DOHH2 (cell line): ENCODE measurements around the gene SPINK6.

Experiments used
- H3F3A ChIP-seq: fragments of 200-600 bp; sonication (generic), shearing (Covaris generic); 2 replicates; pipeline ENCODE4 v1.6.0; 2016; ENCODE audit warnings: antibody characterized with exemption, mild to moderate bottlenecking; ENCODE audit not compliant: control insufficient read depth, insufficient read depth
- H3K27ac ChIP-seq: fragments of 200-600 bp; sonication (generic); 2 replicates; pipeline ENCODE4 v1.5.1; 2014; ENCODE audit warnings: low read depth, mild to moderate bottlenecking, low read length, moderate library complexity
- H3K27me3 ChIP-seq: fragments of 200-600 bp; sonication (generic); 2 replicates; pipeline ENCODE4 v1.6.1; 2014; ENCODE audit warnings: mild to moderate bottlenecking, low read length, mixed read lengths; ENCODE audit not compliant: control insufficient read depth
- H3K36me3 ChIP-seq: fragments of 200-600 bp; sonication (generic); 2 replicates; pipeline ENCODE4 v1.6.1; 2014; ENCODE audit warnings: mild to moderate bottlenecking, low read length, moderate library complexity, mixed read lengths; ENCODE audit not compliant: control insufficient read depth
- H3K4me1 ChIP-seq: fragments of 200-600 bp; sonication (generic); 2 replicates; pipeline ENCODE4 v1.6.1; 2014; ENCODE audit warnings: mild to moderate bottlenecking, low read length, mixed read lengths; ENCODE audit not compliant: control insufficient read depth
- H3K4me2 ChIP-seq: fragments of 200-600 bp; sonication (generic); 2 replicates; pipeline ENCODE4 v1.6.0; 2014; ENCODE audit warnings: mild to moderate bottlenecking, low read length, moderate library complexity
- H3K4me3 ChIP-seq: fragments of 200-600 bp; sonication (generic); 2 replicates; pipeline ENCODE4 v1.5.1; 2014; ENCODE audit warnings: mild to moderate bottlenecking, low read length, mixed read lengths
- H3K79me2 ChIP-seq: fragments of 200-600 bp; sonication (generic); 2 replicates; pipeline ENCODE4 v1.6.1; 2014; ENCODE audit warnings: mild to moderate bottlenecking, low read length, mixed read lengths; ENCODE audit not compliant: control insufficient read depth
- H3K9me2 ChIP-seq: fragments of 200-600 bp; sonication (generic); replicated peaks from 2 replicates; pipeline ENCODE4 v1.6.1; 2014; ENCODE audit warnings: mild to moderate bottlenecking, low read length, mixed read lengths; ENCODE audit not compliant: control insufficient read depth
- H3K9me3 ChIP-seq: fragments of 200-600 bp; sonication (generic); 2 replicates; pipeline ENCODE4 v1.6.1; 2014; ENCODE audit warnings: antibody characterized with exemption, low read length, mixed read lengths; ENCODE audit not compliant: control insufficient read depth, insufficient read depth
- H4K20me1 ChIP-seq: fragments of 200-600 bp; sonication (generic); 2 replicates; pipeline ENCODE4 v1.6.0; 2014; ENCODE audit warnings: low read depth, mild to moderate bottlenecking, antibody characterized with exemption, low read length, moderate library complexity; ENCODE audit not compliant: control insufficient read depth, insufficient read depth
- EZH2phosphoT487 ChIP-seq: fragments of 200-600 bp; sonication (generic); IDR thresholded peaks from 2 replicates; pipeline ENCODE4 v1.6.1; 2017; ENCODE audit warnings: borderline replicate concordance, mild to moderate bottlenecking, antibody characterized with exemption, low read length, moderate library complexity, mixed read lengths
- TF ChIP-seq, protein P1 (sequence below): fragments of 200-600 bp; sonication (generic); IDR thresholded peaks from one replicate; pipeline ENCODE4 v1.5.1; 2014; ENCODE audit warnings: antibody characterized with exemption, mild to moderate bottlenecking, low read depth, low read length; ENCODE audit not compliant: poor library complexity, severe bottlenecking

Gene SPINK6

DNA sequence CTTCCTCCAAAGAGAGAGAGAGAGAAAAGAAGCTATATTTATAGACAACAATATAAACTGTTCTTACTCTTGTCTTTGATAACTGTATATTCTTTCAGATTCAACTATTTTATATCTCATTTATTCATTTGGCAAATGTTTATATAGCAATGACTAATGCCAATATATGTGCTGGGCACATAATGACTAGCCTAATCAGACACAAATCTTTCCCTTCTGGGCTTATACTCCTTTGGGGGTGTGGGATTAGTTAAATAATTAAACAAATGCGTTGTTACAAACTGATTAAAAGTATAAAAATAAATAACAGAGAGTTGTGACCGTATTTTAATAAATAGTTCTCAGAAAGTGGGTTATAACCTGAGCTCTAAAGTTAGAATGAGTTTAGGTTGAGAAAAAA is 30.5 kb upstream of the SPINK6 start:
- no peaks in the 10 kb centered on the region for H4K20me1 ChIP-seq
- no peak overlapping the region for H3K4me3 ChIP-seq
- no peaks in the 10 kb centered on the region for H3F3A ChIP-seq
- peaks cover 4% of the 10 kb centered on the region for H3K27me3 ChIP-seq
- H3K27ac ChIP-seq, result no peak overlapping the region
- H3K4me2 ChIP-seq, result no peak overlapping the region
- no peaks in the 10 kb centered on the region for H3K9me2 ChIP-seq
- TF ChIP-seq, protein P1, sequence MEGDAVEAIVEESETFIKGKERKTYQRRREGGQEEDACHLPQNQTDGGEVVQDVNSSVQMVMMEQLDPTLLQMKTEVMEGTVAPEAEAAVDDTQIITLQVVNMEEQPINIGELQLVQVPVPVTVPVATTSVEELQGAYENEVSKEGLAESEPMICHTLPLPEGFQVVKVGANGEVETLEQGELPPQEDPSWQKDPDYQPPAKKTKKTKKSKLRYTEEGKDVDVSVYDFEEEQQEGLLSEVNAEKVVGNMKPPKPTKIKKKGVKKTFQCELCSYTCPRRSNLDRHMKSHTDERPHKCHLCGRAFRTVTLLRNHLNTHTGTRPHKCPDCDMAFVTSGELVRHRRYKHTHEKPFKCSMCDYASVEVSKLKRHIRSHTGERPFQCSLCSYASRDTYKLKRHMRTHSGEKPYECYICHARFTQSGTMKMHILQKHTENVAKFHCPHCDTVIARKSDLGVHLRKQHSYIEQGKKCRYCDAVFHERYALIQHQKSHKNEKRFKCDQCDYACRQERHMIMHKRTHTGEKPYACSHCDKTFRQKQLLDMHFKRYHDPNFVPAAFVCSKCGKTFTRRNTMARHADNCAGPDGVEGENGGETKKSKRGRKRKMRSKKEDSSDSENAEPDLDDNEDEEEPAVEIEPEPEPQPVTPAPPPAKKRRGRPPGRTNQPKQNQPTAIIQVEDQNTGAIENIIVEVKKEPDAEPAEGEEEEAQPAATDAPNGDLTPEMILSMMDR, result no peak
- TF ChIP-seq EZH2phosphoT487, result no peak
- no peaks in the 10 kb centered on the region for H3K36me3 ChIP-seq
- no peaks in the 10 kb centered on the region for H3K4me1 ChIP-seq
- H3K9me3 ChIP-seq, result no peaks in the 10 kb centered on the region
- no peaks in the 10 kb centered on the region for H3K79me2 ChIP-seq

DNA sequence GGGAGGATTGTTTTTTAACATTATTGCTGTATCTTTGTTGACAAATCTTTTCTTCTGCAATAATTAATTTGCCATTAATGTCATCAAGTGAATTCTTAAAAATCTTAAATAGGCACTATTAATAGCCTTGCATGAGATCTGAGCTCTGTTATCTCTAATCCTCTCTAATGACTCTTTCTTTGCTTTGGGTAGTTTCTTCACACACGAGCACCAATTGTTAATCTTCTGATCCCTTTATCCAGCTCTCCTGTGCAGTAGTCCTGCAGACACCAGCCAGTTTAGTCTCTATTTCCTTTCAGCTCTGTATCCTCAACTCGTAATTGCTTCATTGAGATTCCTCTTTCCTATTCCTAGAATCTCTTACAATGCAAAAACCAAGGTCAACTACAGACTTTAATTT is 26.4 kb upstream of the SPINK6 start:
- no peak overlapping the region for H3K4me2 ChIP-seq

DNA sequence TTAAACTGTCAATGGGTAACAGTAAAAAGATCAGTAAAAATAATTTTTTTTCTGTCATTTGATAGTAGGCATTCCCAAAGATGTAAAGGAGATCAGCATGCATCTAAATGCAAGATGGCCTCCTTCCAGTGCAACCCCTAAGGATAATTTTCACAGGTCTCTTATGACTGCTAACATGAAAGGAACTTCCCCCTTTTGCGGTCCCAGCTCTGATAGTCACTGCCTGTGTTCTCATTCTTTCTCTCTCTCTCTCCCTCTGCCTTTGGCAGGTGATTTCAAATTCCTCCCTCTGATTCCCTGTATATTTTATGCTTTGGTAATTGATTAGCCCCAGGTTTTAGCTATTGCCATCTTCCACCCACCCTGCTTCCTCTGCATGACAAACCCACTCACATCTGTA is 25.6 kb upstream of the SPINK6 start:
- Histone ChIP-seq H3K9me3 (no peaks in the 10 kb centered on the region), H3K36me3 (no peaks in the 10 kb centered on the region), H3K79me2 (no peaks in the 10 kb centered on the region), H3K27ac (no peak overlapping the region), H3K4me1 (no peaks in the 10 kb centered on the region), H3K4me3 (no peak overlapping the region), H3K4me2 (no peak overlapping the region), H3K9me2 (no peaks in the 10 kb centered on the region), H4K20me1 (no peaks in the 10 kb centered on the region), H3F3A (no peaks in the 10 kb centered on the region), H3K27me3 (no peaks in the 10 kb centered on the region)
- TF ChIP-seq, protein P1, result no peak
- no peak for TF ChIP-seq EZH2phosphoT487

More for the DNA sequence above, 26.4 kb upstream of the SPINK6 start:
- H3K4me1 ChIP-seq, result no peaks in the 10 kb centered on the region
- H3K27me3 ChIP-seq, result no peaks in the 10 kb centered on the region
- no peaks in the 10 kb centered on the region for H3K9me3 ChIP-seq
- no peaks in the 10 kb centered on the region for H3K9me2 ChIP-seq
- H4K20me1 ChIP-seq, result no peaks in the 10 kb centered on the region
- H3F3A ChIP-seq, result no peaks in the 10 kb centered on the region
- H3K79me2 ChIP-seq, result no peaks in the 10 kb centered on the region
- no peak overlapping the region for H3K4me3 ChIP-seq
- no peak overlapping the region for H3K27ac ChIP-seq
- TF ChIP-seq EZH2phosphoT487, result no peak
- TF ChIP-seq, protein P1, result no peak
- H3K36me3 ChIP-seq, result no peaks in the 10 kb centered on the region

DNA sequence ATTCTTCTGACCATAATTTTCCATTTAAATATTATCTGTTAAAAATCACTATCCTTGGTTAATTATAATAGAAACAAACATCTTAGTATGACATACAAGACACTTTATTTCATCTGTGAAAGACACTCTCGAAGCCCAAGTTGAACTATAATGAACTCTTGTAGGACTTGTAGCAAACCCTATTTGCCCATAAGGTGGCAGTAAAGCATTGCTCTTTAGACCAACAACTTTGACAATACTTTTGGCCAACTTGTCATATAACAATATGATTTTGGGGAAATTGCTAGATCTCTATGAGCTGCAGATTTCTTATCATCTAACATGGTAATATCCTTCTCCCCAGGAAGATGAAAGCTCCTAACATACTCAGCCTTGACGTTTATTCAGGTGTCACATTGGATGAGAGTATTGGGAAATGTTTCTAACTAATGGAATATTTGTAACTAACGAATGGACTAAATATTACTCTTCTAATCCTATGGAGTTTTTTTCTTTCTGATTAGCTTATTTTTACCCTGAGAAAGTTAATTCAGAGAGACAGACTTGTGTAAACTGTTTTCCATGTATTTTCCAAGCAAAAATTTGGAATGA is 23.5 kb upstream of the SPINK6 start:
- no peaks in the 10 kb centered on the region for H4K20me1 ChIP-seq
- no peaks in the 10 kb centered on the region for H3K4me1 ChIP-seq
- H3K4me2 ChIP-seq, result no peak overlapping the region
- H3K79me2 ChIP-seq, result no peaks in the 10 kb centered on the region
- no peaks in the 10 kb centered on the region for H3K36me3 ChIP-seq
- H3K9me3 ChIP-seq, result no peaks in the 10 kb centered on the region
- no peaks in the 10 kb centered on the region for H3K27me3 ChIP-seq
- H3K27ac ChIP-seq, result no peak overlapping the region
- H3K4me3 ChIP-seq, result no peak overlapping the region
- no peaks in the 10 kb centered on the region for H3F3A ChIP-seq
- H3K9me2 ChIP-seq, result no peaks in the 10 kb centered on the region
- TF ChIP-seq, protein P1, result peak; percentile 70
- TF ChIP-seq EZH2phosphoT487, result no peak
